Stimulated activated effector memory CD8-positive, alpha-beta T cell treated with anti-CD3 and anti-CD28 coated beads, Interleukin-12 subunit alpha, Interleukin-12 subunit beta, amount 100 ng/mL, for 72 hours (primary cell): ENCODE data around the gene EFCAB14.

Experiments
- ATAC-seq: fragments of 150-1000 bp; cut with Tn5 transposase; 2 replicates; pipeline ENCODE4 v1.10.0; 2021
- DNase-seq, 2 donors: peaks; one replicate each; pipeline ENCODE4 v3.0.0; 2021 to 2022; ENCODE audit warnings: low spot score in 2 of 2
- H3K27ac Mint-ChIP-seq: one replicate; pipeline ENCODE4 v1.8.0; 2022; ENCODE audit warnings: mild to moderate bottlenecking, mixed read lengths
- H3K36me3 Mint-ChIP-seq: one replicate; pipeline ENCODE4 v1.8.0; 2022; ENCODE audit warnings: mild to moderate bottlenecking, mixed read lengths
- H3K4me1 Mint-ChIP-seq: one replicate; pipeline ENCODE4 v1.8.0; 2022; ENCODE audit warnings: mixed read lengths
- H3K4me3 Mint-ChIP-seq: one replicate; pipeline ENCODE4 v1.8.0; 2022; ENCODE audit warnings: mild to moderate bottlenecking, mixed read lengths
- H3K9me3 Mint-ChIP-seq: one replicate; pipeline ENCODE4 v1.8.0; 2022; ENCODE audit warnings: mixed read lengths

The EFCAB14 gene

DNA sequence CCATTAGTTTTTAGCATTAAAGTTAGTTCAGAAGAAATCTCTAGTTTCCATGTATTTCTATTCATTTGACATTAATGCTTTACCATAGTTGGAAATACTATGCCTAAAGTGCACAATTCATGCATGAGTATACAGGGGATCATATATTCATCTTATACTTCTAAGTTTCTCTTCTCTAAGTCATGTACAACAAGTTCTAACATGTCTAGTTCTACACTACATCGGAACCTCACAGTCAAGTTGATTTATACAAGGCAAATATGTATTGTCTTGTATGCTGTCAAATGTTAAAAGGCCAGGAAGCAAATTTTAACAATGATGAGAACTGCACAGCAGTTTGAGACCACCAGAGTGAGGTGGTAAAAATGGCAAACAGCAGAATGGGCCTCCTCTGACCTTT lies 79.4 kb downstream of the EFCAB14 start:
- Mint-ChIP-seq H3K4me1 (no peaks in the 10 kb centered on the region), H3K4me3 (no peak overlapping the region), H3K36me3 (peaks cover 23% of the 10 kb centered on the region), H3K27ac (no peak overlapping the region), H3K9me3 (no peaks in the 10 kb centered on the region)
- no peak for ATAC-seq
- no peak for DNase-seq

DNA sequence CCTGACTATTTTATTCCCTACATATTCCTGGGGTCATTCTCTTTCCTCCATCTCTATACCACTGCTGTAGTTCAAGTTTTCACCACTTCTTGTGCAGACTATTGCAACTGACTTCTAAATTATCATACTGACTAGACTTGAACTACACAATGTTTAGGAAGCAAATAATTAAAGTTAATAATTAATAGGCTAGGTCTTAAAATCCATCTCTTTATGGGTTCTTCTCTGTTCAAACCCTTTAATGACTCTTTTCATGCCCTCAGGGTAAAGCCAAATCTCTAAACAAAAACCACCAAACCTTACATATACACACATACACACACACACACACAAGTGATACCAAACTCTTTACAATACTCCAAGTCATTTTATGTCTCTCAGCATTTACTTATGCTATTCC lies 80.0 kb downstream of the EFCAB14 start:
- H3K27ac Mint-ChIP-seq, result no peak overlapping the region
- no peak for DNase-seq
- no peaks in the 10 kb centered on the region for H3K9me3 Mint-ChIP-seq
- ATAC-seq, result no peak
- peaks cover 29% of the 10 kb centered on the region for H3K36me3 Mint-ChIP-seq
- no peaks in the 10 kb centered on the region for H3K4me1 Mint-ChIP-seq
- no peak overlapping the region for H3K4me3 Mint-ChIP-seq

DNA sequence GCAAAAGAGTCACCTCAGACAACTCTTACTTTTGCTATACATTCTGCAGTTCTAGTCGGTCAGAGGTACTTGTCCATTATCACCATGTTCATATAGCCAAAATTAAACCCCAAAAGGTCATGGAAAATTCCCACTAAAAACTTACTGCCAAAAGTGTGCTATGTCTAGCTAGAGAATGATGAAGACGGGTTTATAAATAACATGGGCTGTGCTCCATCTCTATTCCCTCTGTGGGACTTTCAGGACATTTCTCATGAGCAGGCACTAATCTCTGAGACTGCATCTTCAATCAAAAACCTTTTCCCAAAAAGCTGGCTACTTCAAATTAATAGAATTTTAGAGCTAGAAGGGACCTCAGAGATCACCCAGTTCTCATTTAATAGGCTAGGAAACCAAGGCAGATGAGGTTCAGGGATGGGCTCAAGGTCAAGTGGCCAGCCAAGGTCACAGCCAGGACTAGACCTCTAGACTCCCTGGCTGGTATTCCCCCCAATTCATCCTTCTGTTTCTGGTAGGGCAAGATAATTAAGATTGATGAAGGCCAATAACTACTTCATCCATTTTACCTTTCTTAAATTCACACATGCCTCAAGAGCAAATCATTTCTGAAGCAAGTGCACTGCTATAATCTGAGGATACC lies 81.3 kb downstream of the EFCAB14 start:
- Mint-ChIP-seq H3K9me3 (no peaks in the 10 kb centered on the region), H3K4me1 (no peaks in the 10 kb centered on the region), H3K27ac (no peak overlapping the region), H3K4me3 (no peak overlapping the region), H3K36me3 (peaks cover 35% of the 10 kb centered on the region)
- DNase-seq (no peak), ATAC-seq (no peak)

DNA sequence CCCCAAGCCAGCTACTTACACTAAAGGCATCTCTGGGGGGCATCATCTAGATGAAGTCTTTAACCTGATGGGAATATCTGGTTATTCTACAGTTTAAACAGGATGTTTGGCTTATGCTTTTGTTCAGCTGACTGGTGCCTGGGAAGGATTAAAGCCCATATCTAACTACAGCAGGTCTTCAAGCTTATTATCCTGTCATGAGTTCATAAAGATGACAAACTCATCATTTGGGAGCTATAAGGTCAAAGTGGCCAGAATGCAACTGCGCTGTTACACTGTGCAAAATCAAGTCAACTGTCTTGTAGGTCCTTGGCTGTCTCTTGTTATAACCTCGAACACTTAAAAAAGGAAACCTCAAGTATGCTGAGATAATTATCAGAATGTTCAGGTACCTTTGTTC lies 83.7 kb downstream of the EFCAB14 start:
- DNase-seq (no peak), ATAC-seq (no peak)
- Mint-ChIP-seq H3K4me1 (no peaks in the 10 kb centered on the region), H3K9me3 (no peaks in the 10 kb centered on the region), H3K36me3 (peaks cover 45% of the 10 kb centered on the region), H3K4me3 (no peak overlapping the region), H3K27ac (no peak overlapping the region)

DNA sequence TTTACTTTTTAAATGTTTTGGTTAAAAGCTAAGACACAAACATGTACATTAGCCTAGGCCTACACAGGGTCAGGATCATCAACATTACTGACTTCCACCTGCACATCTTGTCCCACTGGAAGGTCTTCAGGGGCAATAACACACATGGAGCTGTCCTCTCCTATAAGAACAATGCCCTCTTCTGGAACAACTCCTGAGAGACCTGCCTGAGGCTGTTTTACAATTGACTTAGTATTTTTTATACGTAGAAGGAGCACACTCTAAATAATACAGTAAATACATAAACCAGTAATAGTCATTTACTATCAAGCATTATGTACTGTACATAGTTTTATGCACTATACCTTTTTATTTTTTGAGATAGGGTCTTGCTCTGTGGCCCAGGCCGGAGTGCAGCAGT lies 88.2 kb downstream of the EFCAB14 start:
- no peak for DNase-seq
- Mint-ChIP-seq H3K9me3 (no peaks in the 10 kb centered on the region), H3K4me3 (no peak overlapping the region), H3K27ac (no peak overlapping the region), H3K36me3 (peaks cover 34% of the 10 kb centered on the region), H3K4me1 (no peaks in the 10 kb centered on the region)
- ATAC-seq, result no peak
